ENCODE results near the gene TPRG1L. TPM values are rescaled to one million over a fixed set of nuclear protein-coding genes. Genes with fewer than 3 reads are reported as not detected.

Gene TPRG1L
- total RNA-seq, 2 donors from 2014 or later = 27.4 to 37.6 TPM

- Histone ChIP-seq H3K9me3 (no peaks in the 10 kb centered on the region), H3K4me3 (no peak overlapping the region), H3K4me1 (ENCODE audit: control insufficient read depth in 1 of 2, low read depth in 2 of 2) (no peaks in the 10 kb centered on the region), H3K36me3 (no peaks in the 10 kb centered on the region), H3K27me3 (replicated peaks; ENCODE audit: insufficient read depth) (no peaks in the 10 kb centered on the region), H3K27ac (no peak overlapping the region)
- TF ChIP-seq, protein P1, sequence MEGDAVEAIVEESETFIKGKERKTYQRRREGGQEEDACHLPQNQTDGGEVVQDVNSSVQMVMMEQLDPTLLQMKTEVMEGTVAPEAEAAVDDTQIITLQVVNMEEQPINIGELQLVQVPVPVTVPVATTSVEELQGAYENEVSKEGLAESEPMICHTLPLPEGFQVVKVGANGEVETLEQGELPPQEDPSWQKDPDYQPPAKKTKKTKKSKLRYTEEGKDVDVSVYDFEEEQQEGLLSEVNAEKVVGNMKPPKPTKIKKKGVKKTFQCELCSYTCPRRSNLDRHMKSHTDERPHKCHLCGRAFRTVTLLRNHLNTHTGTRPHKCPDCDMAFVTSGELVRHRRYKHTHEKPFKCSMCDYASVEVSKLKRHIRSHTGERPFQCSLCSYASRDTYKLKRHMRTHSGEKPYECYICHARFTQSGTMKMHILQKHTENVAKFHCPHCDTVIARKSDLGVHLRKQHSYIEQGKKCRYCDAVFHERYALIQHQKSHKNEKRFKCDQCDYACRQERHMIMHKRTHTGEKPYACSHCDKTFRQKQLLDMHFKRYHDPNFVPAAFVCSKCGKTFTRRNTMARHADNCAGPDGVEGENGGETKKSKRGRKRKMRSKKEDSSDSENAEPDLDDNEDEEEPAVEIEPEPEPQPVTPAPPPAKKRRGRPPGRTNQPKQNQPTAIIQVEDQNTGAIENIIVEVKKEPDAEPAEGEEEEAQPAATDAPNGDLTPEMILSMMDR (IDR thresholded peaks at IDR 0.05) = no peak
- ATAC-seq (ENCODE audit: insufficient number of reproducible peaks, low FRiP score, low read depth) = no peak
- no peak for DNase-seq (ENCODE audit: low spot score)
These were observed 28.9 kb upstream of the TPRG1L start for GRCh38 chr1:3595949-3596348.

DNA sequence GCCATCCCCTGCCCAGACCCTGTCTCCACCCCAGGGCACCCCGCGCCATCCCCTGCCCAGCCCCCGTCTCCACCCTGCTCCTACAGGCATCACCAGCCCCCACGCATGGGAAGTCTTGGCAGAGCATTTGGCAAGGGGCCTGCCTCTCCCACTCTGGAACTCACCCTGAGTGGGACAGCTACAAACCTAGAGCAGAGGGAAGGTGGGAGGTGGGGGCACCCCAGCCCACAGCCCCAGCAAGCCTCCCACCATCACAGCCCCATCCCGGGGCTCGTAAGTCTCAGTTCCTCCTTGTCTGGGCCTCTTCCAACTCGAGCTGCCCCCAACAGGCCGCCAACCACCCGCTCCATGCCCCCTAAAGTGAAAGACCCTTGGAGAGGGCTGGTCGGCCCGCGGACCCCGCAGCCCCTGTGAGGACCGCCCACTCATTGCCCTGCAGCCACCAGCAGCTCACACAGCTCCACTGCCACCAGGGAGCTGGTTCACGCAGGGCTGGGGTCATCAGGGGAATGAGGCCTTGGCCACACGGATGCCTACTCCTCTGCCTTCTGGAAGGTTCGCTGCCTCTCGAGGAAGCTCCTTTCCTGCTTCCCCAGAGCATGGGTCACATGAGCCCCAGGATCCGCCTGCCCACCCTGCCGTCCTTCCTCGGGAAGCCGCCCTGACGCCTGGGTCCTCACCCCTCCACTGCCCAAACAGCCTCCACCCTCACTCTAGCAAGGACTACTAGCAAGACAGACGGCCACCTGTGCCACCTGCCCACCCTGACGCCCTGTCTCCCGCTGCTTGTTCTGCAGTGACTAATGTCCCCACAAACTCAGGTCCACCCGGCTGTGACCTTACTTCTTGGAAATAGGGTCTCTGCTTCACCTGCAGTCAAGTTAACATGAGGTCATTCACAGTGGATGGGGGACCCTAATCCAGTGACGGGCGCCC lies 27.9 kb upstream of the TPRG1L start:
- Histone ChIP-seq H3K4me3 (no peak overlapping the region), H3K36me3 (no peaks in the 10 kb centered on the region), H3K27me3 (replicated peaks; ENCODE audit: insufficient read depth) (no peaks in the 10 kb centered on the region), H3K9me3 (no peaks in the 10 kb centered on the region), H3K4me1 (ENCODE audit: control insufficient read depth in 1 of 2, low read depth in 2 of 2) (no peaks in the 10 kb centered on the region), H3K27ac (no peak overlapping the region)
- TF ChIP-seq, protein P1 (IDR thresholded peaks at IDR 0.05) = no peak
- DNase-seq (ENCODE audit: low spot score) = no peak
- ATAC-seq (ENCODE audit: insufficient number of reproducible peaks, low FRiP score, low read depth) = no peak

DNA sequence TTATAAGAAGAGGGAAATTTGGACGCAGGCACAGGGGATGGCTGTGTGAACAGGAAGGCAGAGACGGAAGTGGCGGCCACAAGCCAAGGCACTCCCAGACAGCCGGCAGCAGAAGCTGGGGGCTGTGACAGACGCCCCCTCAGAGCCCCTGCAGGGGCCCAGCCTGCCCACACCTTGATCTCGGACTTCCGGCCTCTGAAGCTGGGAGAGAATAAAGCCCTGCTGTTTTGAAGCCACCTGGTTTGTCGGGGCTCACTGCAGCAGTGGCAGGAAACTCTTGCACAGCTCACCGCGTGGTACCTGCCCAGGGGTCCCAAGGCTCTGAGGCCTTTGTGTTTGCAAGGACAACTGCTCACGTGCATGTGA lies 27.2 kb upstream of the TPRG1L start:
- ATAC-seq (ENCODE audit: insufficient number of reproducible peaks, low FRiP score, low read depth) = no peak
- no peak overlapping the region for H3K4me3 ChIP-seq
- TF ChIP-seq, protein P1 (IDR thresholded peaks at IDR 0.05) = no peak
- no peaks in the 10 kb centered on the region for H3K9me3 ChIP-seq
- H3K27ac ChIP-seq = no peak overlapping the region
- no peaks in the 10 kb centered on the region for H3K4me1 ChIP-seq (ENCODE audit: control insufficient read depth in 1 of 2, low read depth in 2 of 2)
- no peaks in the 10 kb centered on the region for H3K36me3 ChIP-seq
- no peak for DNase-seq (ENCODE audit: low spot score)
- H3K27me3 ChIP-seq (replicated peaks; ENCODE audit: insufficient read depth) = no peaks in the 10 kb centered on the region

DNA sequence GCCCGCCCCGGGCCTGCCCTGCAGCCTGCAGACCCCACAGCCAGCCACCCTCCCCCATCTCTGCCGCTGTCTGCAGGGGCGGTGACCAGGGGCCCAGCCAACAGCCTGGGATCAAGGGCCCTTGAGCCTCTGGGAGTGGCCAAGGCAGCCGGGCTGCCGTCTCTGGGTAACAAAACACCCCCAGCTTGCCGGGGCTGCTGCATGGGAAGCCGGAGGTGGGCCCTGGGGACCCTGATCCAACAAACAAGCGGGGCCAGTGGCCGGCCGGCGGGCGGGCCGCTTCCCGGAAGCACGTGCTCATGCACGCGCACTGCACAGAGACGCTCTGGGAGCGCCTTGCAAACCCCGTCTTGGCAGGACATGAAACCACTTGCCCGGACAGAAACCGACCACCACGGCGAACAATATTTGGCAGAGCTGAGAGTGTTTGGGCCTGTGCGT lies 26.7 kb upstream of the TPRG1L start:
- no peaks in the 10 kb centered on the region for H3K27me3 ChIP-seq (replicated peaks; ENCODE audit: insufficient read depth)
- H3K36me3 ChIP-seq = no peaks in the 10 kb centered on the region
- TF ChIP-seq, protein P1 (IDR thresholded peaks at IDR 0.05) = no peak
- DNase-seq (ENCODE audit: low spot score) (no peak), ATAC-seq (ENCODE audit: insufficient number of reproducible peaks, low FRiP score, low read depth) (no peak)
- H3K9me3 ChIP-seq = no peaks in the 10 kb centered on the region
- no peak overlapping the region for H3K27ac ChIP-seq
- no peaks in the 10 kb centered on the region for H3K4me1 ChIP-seq (ENCODE audit: control insufficient read depth in 1 of 2, low read depth in 2 of 2)
- no peak overlapping the region for H3K4me3 ChIP-seq

DNA sequence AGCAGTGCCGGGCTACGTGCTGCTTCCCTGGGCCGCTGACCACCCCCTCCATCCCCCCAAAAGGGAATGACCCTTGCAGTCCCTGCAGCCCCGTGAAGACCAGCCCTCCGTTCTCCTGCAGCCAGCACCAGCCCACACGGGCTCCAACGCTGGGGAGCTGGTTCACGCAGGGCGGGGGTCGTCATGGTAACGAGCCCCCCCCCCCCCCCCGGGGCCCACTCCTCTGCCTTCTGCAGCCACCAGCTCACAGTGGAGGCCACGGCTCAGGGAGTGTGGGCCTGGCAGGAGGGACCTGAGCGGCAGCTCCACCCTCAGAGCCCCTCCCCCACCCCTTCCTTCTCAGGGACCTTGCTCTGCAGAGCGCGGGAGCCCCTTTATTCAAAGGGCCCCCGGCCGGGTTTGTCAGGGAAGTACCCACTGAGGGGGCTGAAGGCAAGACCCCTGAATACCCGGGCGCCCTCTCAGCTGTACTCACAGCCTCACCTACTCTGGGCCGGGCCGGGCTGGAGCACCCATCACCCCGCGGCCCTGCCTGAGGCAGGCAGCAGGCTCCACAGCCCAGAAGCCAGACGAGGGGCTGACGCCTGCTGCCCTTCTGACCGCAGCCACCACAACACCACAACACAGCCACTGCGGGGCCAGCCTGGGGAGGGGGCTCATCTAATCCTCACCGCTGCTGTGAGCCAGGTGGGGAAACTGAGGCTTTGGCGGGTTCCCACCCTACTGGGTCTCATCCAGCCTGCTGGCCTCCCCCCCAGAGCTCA lies 26.1 kb upstream of the TPRG1L start:
- no peak for ATAC-seq (ENCODE audit: insufficient number of reproducible peaks, low FRiP score, low read depth)
- H3K4me3 ChIP-seq = no peak overlapping the region

More for the DNA sequence above, 26.1 kb upstream of the TPRG1L start:
- no peak for DNase-seq (ENCODE audit: low spot score)
- no peak overlapping the region for H3K27ac ChIP-seq
- H3K27me3 ChIP-seq (replicated peaks; ENCODE audit: insufficient read depth) = no peaks in the 10 kb centered on the region
- TF ChIP-seq, protein P1 (IDR thresholded peaks at IDR 0.05) = no peak
- no peaks in the 10 kb centered on the region for H3K9me3 ChIP-seq
- no peaks in the 10 kb centered on the region for H3K36me3 ChIP-seq
- no peaks in the 10 kb centered on the region for H3K4me1 ChIP-seq (ENCODE audit: control insufficient read depth in 1 of 2, low read depth in 2 of 2)

All from thoracic aorta (tissue), 2 donors.